ENCODE data around the gene UVRAG. TPM values are rescaled to one million over a fixed set of nuclear protein-coding genes. Genes with fewer than 3 reads are reported as not detected.

Gene UVRAG
- total RNA-seq, 1 donor from 2014 or later = 14.7 TPM

DNA sequence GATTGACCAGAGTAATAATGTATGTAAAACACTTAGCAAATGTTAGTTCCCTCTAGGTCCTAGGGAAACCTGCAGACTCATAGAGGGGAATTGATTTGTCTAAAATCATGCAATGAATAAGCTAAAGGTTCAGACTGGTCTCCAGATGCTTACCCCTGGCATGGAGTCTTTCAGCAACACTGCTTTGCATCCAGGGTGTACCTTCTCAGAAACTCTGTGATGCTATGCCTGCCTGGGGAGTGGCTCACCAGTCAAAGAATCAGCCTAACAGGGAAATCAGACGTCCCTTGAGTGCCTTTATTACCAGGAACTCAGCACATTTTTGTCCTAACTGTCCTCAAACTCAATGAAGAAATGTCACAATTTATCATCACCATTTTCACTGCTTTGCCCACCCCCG lies 5.9 kb upstream of the UVRAG start:
- Histone ChIP-seq H3K4me1 (peaks cover 5% of the 10 kb centered on the region), H3K4me3 (no peak overlapping the region), H3K27me3 (no peaks in the 10 kb centered on the region), H3K9me3 (no peaks in the 10 kb centered on the region), H3K36me3 (no peaks in the 10 kb centered on the region), H3K27ac (no peak overlapping the region)
- DNase-seq (ENCODE audit: extremely low spot score in 2 of 2) = no peak
- no peak for TF ChIP-seq POLR2AphosphoS5 (IDR thresholded peaks at IDR 0.05; ENCODE audit: insufficient read depth in 1 of 2, low read depth in 1 of 2)
- TF ChIP-seq CTCF (IDR thresholded peaks at IDR 0.05) = no peak
- no peak for TF ChIP-seq POLR2A (IDR thresholded peaks at IDR 0.05)
- intact Hi-C loops (cut with DNase I) = no loop called here

GRCh38 chr11:75809991-75810390 lies 5.0 kb upstream of the UVRAG start:
- H3K27ac ChIP-seq = no peak overlapping the region
- intact Hi-C loops (cut with DNase I) = no loop called here
- DNase-seq (ENCODE audit: extremely low spot score in 2 of 2) = no peak
- H3K4me1 ChIP-seq = peaks cover 8% of the 10 kb centered on the region
- TF ChIP-seq CTCF (IDR thresholded peaks at IDR 0.05) = no peak
- no peak for TF ChIP-seq POLR2AphosphoS5 (IDR thresholded peaks at IDR 0.05; ENCODE audit: insufficient read depth in 1 of 2, low read depth in 1 of 2)
- TF ChIP-seq POLR2A (IDR thresholded peaks at IDR 0.05) = no peak
- H3K36me3 ChIP-seq = no peaks in the 10 kb centered on the region
- no peak overlapping the region for H3K4me3 ChIP-seq
- H3K27me3 ChIP-seq = no peaks in the 10 kb centered on the region
- H3K9me3 ChIP-seq = no peaks in the 10 kb centered on the region

- intact Hi-C loops (cut with DNase I) = no loop called here
These were observed 4.2 kb upstream of the UVRAG start for GRCh38 chr11:75810637-75811390.

DNA sequence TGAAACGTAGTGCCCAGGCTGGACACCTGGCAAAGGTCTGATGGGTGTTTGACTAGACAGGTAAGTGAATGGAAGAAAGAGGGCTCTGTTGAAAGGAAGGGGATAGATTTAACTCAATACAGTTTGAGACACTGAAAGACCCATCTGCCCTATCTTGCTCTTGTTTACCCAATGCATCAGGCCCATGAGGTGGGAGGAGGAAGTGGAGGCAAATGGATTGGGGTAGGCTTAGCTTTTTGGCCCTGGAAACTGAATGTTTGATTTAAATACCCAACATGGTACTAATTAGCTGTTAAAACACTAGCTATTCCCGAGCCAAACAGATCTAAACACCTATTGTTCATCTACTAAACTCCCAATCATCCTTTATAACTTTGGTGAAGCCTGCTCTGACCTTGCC lies 3.5 kb upstream of the UVRAG start:
- intact Hi-C loops (cut with DNase I) = no loop called here
- DNase-seq (ENCODE audit: extremely low spot score in 2 of 2) = no peak
- no peak overlapping the region for H3K4me3 ChIP-seq
- TF ChIP-seq POLR2AphosphoS5 (IDR thresholded peaks at IDR 0.05; ENCODE audit: insufficient read depth in 1 of 2, low read depth in 1 of 2) = no peak
- TF ChIP-seq CTCF (IDR thresholded peaks at IDR 0.05) = no peak
- TF ChIP-seq POLR2A (IDR thresholded peaks at IDR 0.05) = no peak
- H3K9me3 ChIP-seq = no peaks in the 10 kb centered on the region
- H3K4me1 ChIP-seq = peaks cover 15% of the 10 kb centered on the region
- H3K27me3 ChIP-seq = no peaks in the 10 kb centered on the region
- H3K36me3 ChIP-seq = no peaks in the 10 kb centered on the region
- no peak overlapping the region for H3K27ac ChIP-seq

More at GRCh38 chr11:75810637-75811390, 4.2 kb upstream of the UVRAG start:
- H3K27me3 ChIP-seq = no peaks in the 10 kb centered on the region
- no peak overlapping the region for H3K4me3 ChIP-seq
- TF ChIP-seq CTCF (IDR thresholded peaks at IDR 0.05) = no peak
- TF ChIP-seq POLR2AphosphoS5 (IDR thresholded peaks at IDR 0.05; ENCODE audit: insufficient read depth in 1 of 2, low read depth in 1 of 2) = no peak
- TF ChIP-seq POLR2A (IDR thresholded peaks at IDR 0.05) = no peak
- H3K4me1 ChIP-seq = peaks cover 9% of the 10 kb centered on the region
- H3K36me3 ChIP-seq = no peaks in the 10 kb centered on the region
- H3K27ac ChIP-seq = no peak overlapping the region
- no peak for DNase-seq (ENCODE audit: extremely low spot score in 2 of 2)
- H3K9me3 ChIP-seq = no peaks in the 10 kb centered on the region

DNA sequence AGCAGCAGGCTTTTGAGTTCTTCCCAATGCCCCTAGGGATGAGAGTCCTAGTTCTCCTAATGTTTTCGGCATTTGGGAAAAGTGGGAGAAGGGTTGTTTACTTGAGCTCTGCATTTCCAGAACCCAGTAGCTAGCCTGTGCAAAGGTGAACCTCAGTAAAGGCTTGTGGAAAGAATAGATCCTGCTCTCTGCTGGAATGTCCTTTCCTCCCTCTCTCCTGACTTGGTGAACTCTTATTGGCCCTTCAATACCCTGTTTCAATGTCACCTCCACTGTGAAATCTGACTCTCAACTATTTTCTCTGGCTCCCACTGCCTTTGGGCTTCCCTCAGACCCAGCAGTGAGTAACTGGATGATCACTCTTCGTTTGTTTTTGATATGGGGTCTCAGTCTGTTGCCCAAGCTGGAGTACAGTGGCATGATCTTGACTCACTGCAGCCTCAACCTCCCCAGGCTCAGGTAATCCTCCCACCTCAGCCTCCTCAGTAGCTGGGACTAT lies 2.4 kb upstream of the UVRAG start:
- no peak for DNase-seq (ENCODE audit: extremely low spot score in 2 of 2)
- Histone ChIP-seq H3K4me3 (no peak overlapping the region), H3K27ac (peak overlapping the region; percentile 25), H3K27me3 (no peaks in the 10 kb centered on the region), H3K36me3 (no peaks in the 10 kb centered on the region), H3K9me3 (no peaks in the 10 kb centered on the region), H3K4me1 (peaks cover 26% of the 10 kb centered on the region)
- TF ChIP-seq POLR2AphosphoS5 (IDR thresholded peaks at IDR 0.05; ENCODE audit: insufficient read depth in 1 of 2, low read depth in 1 of 2) (no peak), CTCF (IDR thresholded peaks at IDR 0.05) (no peak), POLR2A (IDR thresholded peaks at IDR 0.05) (no peak)
- intact Hi-C loops (cut with DNase I) = no loop called here
